Adrenal gland (tissue), 5 donors: ENCODE measurements around the gene TOP2B.

Experiments
- CTCF ChIP-seq, 6 experiments: fragments of 450-650 bp in 4 of 6; fragments of 200-600 bp in 2 of 6; sonication (generic) in 1 of 6; IDR thresholded peaks; 1 replicate in 5 of 6; 2 replicates in 1 of 6; pipeline versions ENCODE4 v1.5.1 to v1.8.0; 2016 to 2021; ENCODE audit warnings: antibody characterized with exemption in 6 of 6, mild to moderate bottlenecking in 2 of 6, moderate library complexity in 1 of 6
- POLR2A ChIP-seq, 2 donors: fragments of 450-650 bp; IDR thresholded peaks; one replicate each; pipeline ENCODE4 v1.6.1; 2017; ENCODE audit warnings: antibody characterized with exemption in 2 of 2, mild to moderate bottlenecking in 2 of 2, moderate library complexity in 1 of 2
- donor health status: DM: no; HTN: no; CAD: no.

- no peak for TF ChIP-seq CTCF (IDR thresholded peaks at IDR 0.05)
- no peak for TF ChIP-seq POLR2A (IDR thresholded peaks at IDR 0.05)
Measured at GRCh38 chr3:25581823-25582222, 82.9 kb downstream of the TOP2B start.
